ENCODE data around the gene NDUFS6. TPM values are rescaled to one million over a fixed set of nuclear protein-coding genes. Genes with fewer than 3 reads are reported as not detected.

The NDUFS6 gene
- total RNA-seq, 1 experiment from 2014 or later, result 107 TPM

- no peak for DNase-seq (ENCODE audit: low spot score)
- in situ Hi-C loops (cut with HindIII; ENCODE audit: low sequenced_read_pairs), result no loop called here
Observed at GRCh38 chr5:1826235-1826980, 25.2 kb downstream of the NDUFS6 start.

GRCh38 chr5:1827025-1827885 is 26.0 kb downstream of the NDUFS6 start:
- in situ Hi-C loops (cut with HindIII; ENCODE audit: low sequenced_read_pairs), result no loop called here
- no peak for DNase-seq (ENCODE audit: low spot score)

- no peak for DNase-seq (ENCODE audit: low spot score)
- in situ Hi-C loops (cut with HindIII; ENCODE audit: low sequenced_read_pairs), result no loop called here
Observed at GRCh38 chr5:1827886-1828397, 26.7 kb downstream of the NDUFS6 start.

- DNase-seq (ENCODE audit: low spot score), result no peak
Observed at GRCh38 chr5:1830571-1831228, 29.5 kb downstream of the NDUFS6 start.

GRCh38 chr5:1831257-1831656 is 30.1 kb downstream of the NDUFS6 start:
- no peak for DNase-seq (ENCODE audit: low spot score)
- in situ Hi-C loops (cut with HindIII; ENCODE audit: low sequenced_read_pairs), result no loop called here

More at GRCh38 chr5:1830571-1831228, 29.5 kb downstream of the NDUFS6 start:
- in situ Hi-C loops (cut with HindIII; ENCODE audit: low sequenced_read_pairs), result no loop called here

- in situ Hi-C loops (cut with HindIII; ENCODE audit: low sequenced_read_pairs), result no loop called here
- DNase-seq (ENCODE audit: low spot score), result no peak
Observed at GRCh38 chr5:1831677-1832313, 30.6 kb downstream of the NDUFS6 start.

GRCh38 chr5:1832511-1833250 is 31.5 kb downstream of the NDUFS6 start:
- in situ Hi-C loops (cut with HindIII; ENCODE audit: low sequenced_read_pairs), result no loop called here
- DNase-seq (ENCODE audit: low spot score), result no peak

GRCh38 chr5:1833264-1834021 is 32.2 kb downstream of the NDUFS6 start:
- no peak for DNase-seq (ENCODE audit: low spot score)
- in situ Hi-C loops (cut with HindIII; ENCODE audit: low sequenced_read_pairs), result no loop called here

- in situ Hi-C loops (cut with HindIII; ENCODE audit: low sequenced_read_pairs), result no loop called here
- DNase-seq (ENCODE audit: low spot score), result no peak
Observed at GRCh38 chr5:1834022-1834551, 32.9 kb downstream of the NDUFS6 start.

- no peak for DNase-seq (ENCODE audit: low spot score)
- in situ Hi-C loops (cut with HindIII; ENCODE audit: low sequenced_read_pairs), result no loop called here
Observed at GRCh38 chr5:1834721-1835429, 33.7 kb downstream of the NDUFS6 start.

GRCh38 chr5:1835431-1835830 is 34.2 kb downstream of the NDUFS6 start:
- DNase-seq (ENCODE audit: low spot score), result no peak
- in situ Hi-C loops (cut with HindIII; ENCODE audit: low sequenced_read_pairs), result no loop called here

GRCh38 chr5:1836176-1836890 is 35.1 kb downstream of the NDUFS6 start:
- DNase-seq (ENCODE audit: low spot score), result no peak
- in situ Hi-C loops (cut with HindIII; ENCODE audit: low sequenced_read_pairs), result no loop called here

- no peak for DNase-seq (ENCODE audit: low spot score)
- in situ Hi-C loops (cut with HindIII; ENCODE audit: low sequenced_read_pairs), result no loop called here
Observed at GRCh38 chr5:1836891-1837880, 36.0 kb downstream of the NDUFS6 start.

GRCh38 chr5:1838013-1838412 is 36.8 kb downstream of the NDUFS6 start:
- no peak for DNase-seq (ENCODE audit: low spot score)
- in situ Hi-C loops (cut with HindIII; ENCODE audit: low sequenced_read_pairs), result no loop called here

GRCh38 chr5:1840071-1840547 is 38.9 kb downstream of the NDUFS6 start:
- no peak for DNase-seq (ENCODE audit: low spot score)
- in situ Hi-C loops (cut with HindIII; ENCODE audit: low sequenced_read_pairs), result no loop called here
